Tibial nerve (tissue), 4 donors: ENCODE results near the gene AKAP8L. TPM values are rescaled to one million over a fixed set of nuclear protein-coding genes. Genes with fewer than 3 reads are reported as not detected.
"Not testable (repeated sequence)": the region's sequence is repeated elsewhere in the genome, so short reads cannot be mapped to it uniquely, and the experiment has no call there.

Source experiments
- DNase-seq, 2 donors: peaks; one replicate each; pipeline ENCODE4 v3.0.0-alpha.2; 2019; ENCODE audit warnings: low spot score in 2 of 2
- H3K27ac ChIP-seq, 4 donors: fragments of 200-600 bp; sonication (generic) in 3 of 4; one replicate each; pipeline ENCODE4 v1.5.1; 2017 to 2019; ENCODE audit warnings: mild to moderate bottlenecking in 1 of 4
- H3K27me3 ChIP-seq, 2 donors: fragments of 200-600 bp; sonication (generic) in 1 of 2; one replicate each; pipeline versions ENCODE4 v1.5.1 to v1.6.0; 2017 to 2019
- H3K36me3 ChIP-seq, 3 donors: fragments of 200-600 bp; sonication (generic); one replicate each; pipeline ENCODE4 v1.5.1; 2018 to 2019
- H3K4me1 ChIP-seq, 4 donors: fragments of 200-600 bp; sonication (generic) in 3 of 4; one replicate each; pipeline ENCODE4 v1.5.1; 2017 to 2019
- H3K4me3 ChIP-seq, 4 donors: fragments of 200-600 bp; sonication (generic) in 3 of 4; one replicate each; pipeline ENCODE4 v1.5.1; 2017 to 2019; ENCODE audit warnings: mild to moderate bottlenecking in 1 of 4, moderate library complexity in 1 of 4
- H3K9me3 ChIP-seq, 4 donors: fragments of 200-600 bp; sonication (generic) in 3 of 4; one replicate each; pipeline ENCODE4 v1.5.1; 2017 to 2019
- EP300 ChIP-seq, 2 donors: sonication (generic); formaldehyde crosslinking; IDR thresholded peaks; one replicate each; pipeline ENCODE4 v1.6.1; 2017; ENCODE audit warnings: antibody characterized with exemption in 2 of 2, mild to moderate bottlenecking in 1 of 2
- POLR2A ChIP-seq, 2 donors: fragments of 450-650 bp; IDR thresholded peaks; one replicate each; pipeline ENCODE4 v1.6.1; 2017; ENCODE audit warnings: antibody characterized with exemption in 2 of 2, mild to moderate bottlenecking in 2 of 2, moderate library complexity in 2 of 2
- WGBS, 2 donors: methylation state at CpG; one replicate each; pipeline ENCODE4 v1.1.5; 2018; 5-methylcytosine and 5-hydroxymethylcytosine counted together
- total RNA-seq, 4 donors: library from RNA; depleted of rRNA; stranded (reverse); fragments of >200 nt; gene quantifications; one replicate each; pipeline ENCODE4 v1.1.0, GENCODE V29; 2016
- TF ChIP-seq, protein P1 (sequence below), 5 experiments: fragments of 200-600 bp in 3 of 5; fragments of 450-650 bp in 2 of 5; sonication (generic) in 3 of 5; IDR thresholded peaks; one replicate each; pipeline ENCODE4 v1.5.1; 2016 to 2019; ENCODE audit warnings: antibody characterized with exemption in 5 of 5, mild to moderate bottlenecking in 3 of 5, moderate library complexity in 2 of 5

AKAP8L gene
- total RNA-seq, 4 donors from 2014 or later = 170 to 248 (median 183) TPM

GRCh38 chr19:15354566-15355296, 64.1 kb downstream of the AKAP8L start:
- Histone ChIP-seq H3K27me3 (no peaks in the 10 kb centered on the region), H3K9me3 (no peaks in the 10 kb centered on the region), H3K4me1 (no peaks in the 10 kb centered on the region), H3K4me3 (no peak overlapping the region), H3K36me3 (peaks cover 6 to 84% (median 46%) of the 10 kb centered on the region in 3 donors), H3K27ac (no peak overlapping the region)
- no peak for DNase-seq
- TF ChIP-seq, protein P1, sequence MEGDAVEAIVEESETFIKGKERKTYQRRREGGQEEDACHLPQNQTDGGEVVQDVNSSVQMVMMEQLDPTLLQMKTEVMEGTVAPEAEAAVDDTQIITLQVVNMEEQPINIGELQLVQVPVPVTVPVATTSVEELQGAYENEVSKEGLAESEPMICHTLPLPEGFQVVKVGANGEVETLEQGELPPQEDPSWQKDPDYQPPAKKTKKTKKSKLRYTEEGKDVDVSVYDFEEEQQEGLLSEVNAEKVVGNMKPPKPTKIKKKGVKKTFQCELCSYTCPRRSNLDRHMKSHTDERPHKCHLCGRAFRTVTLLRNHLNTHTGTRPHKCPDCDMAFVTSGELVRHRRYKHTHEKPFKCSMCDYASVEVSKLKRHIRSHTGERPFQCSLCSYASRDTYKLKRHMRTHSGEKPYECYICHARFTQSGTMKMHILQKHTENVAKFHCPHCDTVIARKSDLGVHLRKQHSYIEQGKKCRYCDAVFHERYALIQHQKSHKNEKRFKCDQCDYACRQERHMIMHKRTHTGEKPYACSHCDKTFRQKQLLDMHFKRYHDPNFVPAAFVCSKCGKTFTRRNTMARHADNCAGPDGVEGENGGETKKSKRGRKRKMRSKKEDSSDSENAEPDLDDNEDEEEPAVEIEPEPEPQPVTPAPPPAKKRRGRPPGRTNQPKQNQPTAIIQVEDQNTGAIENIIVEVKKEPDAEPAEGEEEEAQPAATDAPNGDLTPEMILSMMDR (IDR thresholded peaks at IDR 0.05) = no peak
- TF ChIP-seq POLR2A (IDR thresholded peaks at IDR 0.05) (no peak), EP300 (IDR thresholded peaks at IDR 0.05) (no peak)
- WGBS, 2 donors = 86 to 87% methylated on average over 27 of the region's 27 CpGs

GRCh38 chr19:15353908-15354307, 64.9 kb downstream of the AKAP8L start:
- no peaks in the 10 kb centered on the region for H3K4me1 ChIP-seq
- DNase-seq = no peak
- 61 to 84% methylated on average over 4 of the region's 4 CpGs for WGBS, 2 donors
- TF ChIP-seq EP300 (IDR thresholded peaks at IDR 0.05) (no peak), POLR2A (IDR thresholded peaks at IDR 0.05) (no peak)
- TF ChIP-seq, protein P1 (IDR thresholded peaks at IDR 0.05) = no peak
- H3K27me3 ChIP-seq = no peaks in the 10 kb centered on the region
- H3K27ac ChIP-seq = no peak overlapping the region
- peaks cover 6 to 75% (median 39%) of the 10 kb centered on the region in 3 donors for H3K36me3 ChIP-seq
- H3K4me3 ChIP-seq = no peak overlapping the region
- H3K9me3 ChIP-seq = no peaks in the 10 kb centered on the region

DNA sequence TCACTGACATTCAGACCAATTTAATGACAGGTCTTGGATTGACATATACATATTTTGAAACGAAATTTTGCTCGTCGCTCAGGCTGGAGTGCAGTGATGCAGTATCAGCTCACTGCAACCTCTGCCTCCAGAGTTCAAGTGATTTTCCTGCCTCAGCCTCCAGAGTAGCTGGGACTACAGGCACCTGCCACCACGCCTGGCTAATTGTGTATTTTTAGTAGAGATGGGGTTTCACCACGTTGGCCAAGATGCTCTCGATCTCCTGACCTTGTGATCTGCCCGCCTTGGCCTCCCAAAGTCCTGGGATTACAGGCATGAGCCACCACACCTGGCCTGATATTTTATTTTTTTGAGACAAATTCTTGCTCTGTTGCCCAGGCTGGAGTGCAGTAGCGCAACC, 66.3 kb downstream of the AKAP8L start:
- not testable (repeated sequence) for H3K4me1 ChIP-seq, H3K4me3 ChIP-seq, DNase-seq, H3K9me3 ChIP-seq, H3K27me3 ChIP-seq, H3K27ac ChIP-seq
- WGBS, 2 donors = 88 to 89% methylated on average over 8 of the region's 8 CpGs
- peaks cover 0 to 64% (median 28%) of the 10 kb centered on the region in 3 donors for H3K36me3 ChIP-seq

DNA sequence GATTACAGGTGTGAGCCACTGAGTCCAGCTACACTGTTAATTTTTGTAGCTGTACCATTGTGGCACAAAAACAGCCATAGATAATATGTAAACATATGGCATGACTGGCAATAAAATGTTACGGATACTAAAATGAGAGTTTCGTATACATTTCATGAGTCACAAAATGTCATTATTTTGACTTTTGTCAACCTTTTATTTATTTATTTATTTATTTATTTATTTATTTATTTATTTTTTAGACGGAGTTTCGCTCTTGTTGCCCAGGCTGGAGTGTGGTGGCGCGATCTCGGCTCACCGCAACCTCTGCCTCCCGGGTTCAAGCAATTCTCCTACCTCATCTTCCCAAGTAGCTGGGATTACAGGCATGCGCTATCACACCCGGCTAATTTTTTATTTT, 77.5 kb downstream of the AKAP8L start:
- not testable (repeated sequence) for DNase-seq, H3K9me3 ChIP-seq, H3K27ac ChIP-seq, H3K27me3 ChIP-seq, H3K4me1 ChIP-seq, H3K4me3 ChIP-seq
- WGBS, 2 donors = 93 to 97% methylated on average over 11 of the region's 11 CpGs
- peaks cover 0 to 36% (median 0%) of the 10 kb centered on the region in 3 donors for H3K36me3 ChIP-seq

GRCh38 chr19:15340086-15340485, 78.7 kb downstream of the AKAP8L start:
- TF ChIP-seq EP300 (IDR thresholded peaks at IDR 0.05) = no peak
- no peaks in the 10 kb centered on the region for H3K9me3 ChIP-seq
- no peaks in the 10 kb centered on the region for H3K27me3 ChIP-seq
- WGBS, 2 donors = 88 to 94% methylated on average over 4 of the region's 4 CpGs
- H3K27ac ChIP-seq = no peak overlapping the region
- H3K36me3 ChIP-seq = peaks cover 0 to 29% (median 0%) of the 10 kb centered on the region in 3 donors
- DNase-seq = no peak
- no peak overlapping the region for H3K4me3 ChIP-seq
- peaks cover 0 to 7% (median 0%) of the 10 kb centered on the region in 4 donors for H3K4me1 ChIP-seq

DNA sequence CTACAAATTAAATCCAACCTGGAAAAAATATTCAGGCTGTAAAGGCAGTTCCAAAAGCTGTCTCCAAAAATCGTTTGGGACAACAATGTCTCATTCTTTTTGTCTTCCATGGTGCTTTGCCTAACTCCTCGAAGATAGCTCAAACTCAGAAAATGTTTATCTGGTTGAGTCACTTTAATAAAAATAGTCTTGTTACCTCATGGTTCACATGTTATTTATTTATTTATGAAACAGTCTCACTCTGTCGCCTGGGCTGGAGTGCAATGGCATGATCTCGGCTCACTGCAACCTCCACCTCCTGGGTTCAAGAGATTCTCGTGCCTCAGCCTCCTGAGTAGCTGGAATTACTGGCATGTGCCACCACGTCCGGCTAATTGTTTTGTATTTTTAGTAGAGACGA, 81.6 kb downstream of the AKAP8L start:
- no peaks in the 10 kb centered on the region for H3K9me3 ChIP-seq
- DNase-seq = no peak
- 51% methylated on average over 8 of the region's 8 CpGs for WGBS, 2 donors
- H3K4me3 ChIP-seq = no peak overlapping the region
- no peaks in the 10 kb centered on the region for H3K27me3 ChIP-seq
- H3K27ac ChIP-seq = peak overlapping the region in 2 of 4 donors; percentile 5 to 43
- peaks cover 0 to 7% (median 0%) of the 10 kb centered on the region in 3 donors for H3K36me3 ChIP-seq
- no peak for TF ChIP-seq POLR2A (IDR thresholded peaks at IDR 0.05)
- TF ChIP-seq, protein P1 (IDR thresholded peaks at IDR 0.05) = no peak
- TF ChIP-seq EP300 (IDR thresholded peaks at IDR 0.05) = no peak
- peaks cover 0 to 21% (median 9%) of the 10 kb centered on the region in 4 donors for H3K4me1 ChIP-seq

GRCh38 chr19:15335992-15336391, 82.8 kb downstream of the AKAP8L start:
- DNase-seq, H3K9me3 ChIP-seq, H3K36me3 ChIP-seq, H3K27ac ChIP-seq, H3K27me3 ChIP-seq, H3K4me3 ChIP-seq: not testable (repeated sequence)
- H3K4me1 ChIP-seq = peaks cover 0 to 21% (median 9%) of the 10 kb centered on the region in 4 donors
- WGBS, 2 donors = 74 to 82% methylated on average over 7 of the region's 7 CpGs
